Measurements from ENCODE around the gene TRPM6. TPM values are rescaled to one million over a fixed set of nuclear protein-coding genes. Genes with fewer than 3 reads are reported as not detected.

The TRPM6 gene
- total and polyA plus RNA-seq, 3 donors from 2014 or later: 2.8 to 6.7 (median 4.2) TPM

DNA sequence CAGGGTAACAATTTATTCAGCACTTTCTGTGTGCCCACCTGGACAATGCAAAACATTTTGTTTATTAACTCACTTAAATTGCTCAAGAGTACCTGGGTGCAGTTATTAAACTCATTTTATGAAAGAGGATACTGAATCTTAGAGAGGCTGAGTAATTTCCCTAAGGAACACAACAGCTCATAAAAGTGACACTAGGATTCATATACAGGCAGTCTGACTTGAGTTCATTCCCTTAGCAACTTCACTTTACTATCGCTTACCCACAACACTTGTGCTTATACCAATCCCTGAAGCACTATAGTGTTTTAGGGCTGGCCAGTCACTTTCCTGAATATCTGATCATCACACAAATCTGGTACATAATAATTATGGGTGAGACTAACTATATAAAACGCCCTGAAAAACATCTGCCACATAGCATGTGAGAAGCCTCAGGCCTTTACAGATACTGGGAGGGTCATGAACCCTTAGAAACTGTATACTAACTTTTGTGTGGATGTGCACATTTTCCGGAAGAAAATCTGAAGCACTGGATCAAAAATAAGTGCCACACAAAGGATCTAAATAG lies 11.3 kb downstream of the TRPM6 start:
- intact Hi-C loops (cut with DNase I; ENCODE audit: low total_unique reads): no loop called here
- no peak overlapping the region for H3K27ac ChIP-seq
- H3K4me1 ChIP-seq: no peaks in the 10 kb centered on the region
- H3K36me3 ChIP-seq (ENCODE audit: low read depth, missing control alignments): no peaks in the 10 kb centered on the region
- 83 to 91% methylated on average over 3 of the region's 3 CpGs for WGBS, 2 donors
- no peak for TF ChIP-seq POLR2A (IDR thresholded peaks at IDR 0.05)
- TF ChIP-seq, protein P1, sequence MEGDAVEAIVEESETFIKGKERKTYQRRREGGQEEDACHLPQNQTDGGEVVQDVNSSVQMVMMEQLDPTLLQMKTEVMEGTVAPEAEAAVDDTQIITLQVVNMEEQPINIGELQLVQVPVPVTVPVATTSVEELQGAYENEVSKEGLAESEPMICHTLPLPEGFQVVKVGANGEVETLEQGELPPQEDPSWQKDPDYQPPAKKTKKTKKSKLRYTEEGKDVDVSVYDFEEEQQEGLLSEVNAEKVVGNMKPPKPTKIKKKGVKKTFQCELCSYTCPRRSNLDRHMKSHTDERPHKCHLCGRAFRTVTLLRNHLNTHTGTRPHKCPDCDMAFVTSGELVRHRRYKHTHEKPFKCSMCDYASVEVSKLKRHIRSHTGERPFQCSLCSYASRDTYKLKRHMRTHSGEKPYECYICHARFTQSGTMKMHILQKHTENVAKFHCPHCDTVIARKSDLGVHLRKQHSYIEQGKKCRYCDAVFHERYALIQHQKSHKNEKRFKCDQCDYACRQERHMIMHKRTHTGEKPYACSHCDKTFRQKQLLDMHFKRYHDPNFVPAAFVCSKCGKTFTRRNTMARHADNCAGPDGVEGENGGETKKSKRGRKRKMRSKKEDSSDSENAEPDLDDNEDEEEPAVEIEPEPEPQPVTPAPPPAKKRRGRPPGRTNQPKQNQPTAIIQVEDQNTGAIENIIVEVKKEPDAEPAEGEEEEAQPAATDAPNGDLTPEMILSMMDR (IDR thresholded peaks at IDR 0.05): no peak
- no peak for DNase-seq
- H3K4me3 ChIP-seq: no peak overlapping the region
- no peaks in the 10 kb centered on the region for H3K9me3 ChIP-seq
- H3K27me3 ChIP-seq: no peaks in the 10 kb centered on the region

DNA sequence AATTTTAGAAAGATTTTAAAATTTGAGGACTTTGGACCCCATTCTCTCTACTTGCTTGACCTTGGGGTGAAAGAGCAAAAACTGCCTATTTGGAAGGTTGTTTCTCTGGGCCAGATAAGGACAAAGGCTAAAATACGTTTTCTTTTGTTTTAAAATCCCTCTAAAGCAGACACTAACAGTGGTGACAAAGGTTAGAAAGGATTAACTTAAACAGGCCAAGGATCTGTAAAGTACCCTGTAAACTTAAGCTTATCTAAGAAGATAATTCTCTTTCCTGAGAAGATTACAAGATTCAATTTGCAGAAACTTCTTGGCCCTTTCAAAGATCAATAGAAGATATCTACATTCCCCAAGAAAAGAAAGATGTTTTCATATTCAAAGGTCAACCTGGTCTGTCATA lies 12.1 kb downstream of the TRPM6 start:
- no peak for TF ChIP-seq POLR2A (IDR thresholded peaks at IDR 0.05)
- TF ChIP-seq, protein P1 (IDR thresholded peaks at IDR 0.05): no peak
- no peak overlapping the region for H3K4me3 ChIP-seq
- no peak for DNase-seq
- no peaks in the 10 kb centered on the region for H3K36me3 ChIP-seq (ENCODE audit: low read depth, missing control alignments)
- no peak overlapping the region for H3K27ac ChIP-seq
- intact Hi-C loops (cut with DNase I; ENCODE audit: low total_unique reads): no loop called here
- no peaks in the 10 kb centered on the region for H3K9me3 ChIP-seq
- H3K4me1 ChIP-seq: no peaks in the 10 kb centered on the region
- 70 to 72% methylated on average over 1 of the region's 1 CpG for WGBS, 2 donors
- H3K27me3 ChIP-seq: no peaks in the 10 kb centered on the region

DNA sequence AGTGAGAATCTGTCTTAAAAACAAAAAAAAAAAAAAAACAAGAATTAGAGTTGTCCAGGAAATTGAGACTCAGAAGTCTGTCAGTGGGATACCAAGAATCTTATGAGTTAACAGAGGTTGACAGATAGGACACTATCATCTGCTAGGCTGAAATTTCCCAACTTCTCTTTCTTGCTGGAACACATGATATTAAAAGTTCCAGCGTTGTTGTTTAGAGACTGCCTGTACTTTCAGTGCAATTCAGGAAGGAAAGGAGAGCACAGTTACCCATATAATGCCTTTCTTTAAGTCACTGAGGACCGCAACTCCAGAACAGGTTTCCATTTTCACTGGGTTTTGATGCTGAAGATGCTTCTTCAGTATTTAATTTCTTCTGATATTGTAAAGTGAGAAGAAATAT lies 13.5 kb downstream of the TRPM6 start:
- Histone ChIP-seq H3K27ac (no peak overlapping the region), H3K9me3 (no peaks in the 10 kb centered on the region), H3K4me1 (no peaks in the 10 kb centered on the region), H3K4me3 (no peak overlapping the region), H3K27me3 (no peaks in the 10 kb centered on the region), H3K36me3 (ENCODE audit: low read depth, missing control alignments) (no peaks in the 10 kb centered on the region)
- WGBS, 2 donors: 51 to 79% methylated on average over 2 of the region's 2 CpGs
- intact Hi-C loops (cut with DNase I; ENCODE audit: low total_unique reads): no loop called here
- no peak for DNase-seq
- TF ChIP-seq, protein P1 (IDR thresholded peaks at IDR 0.05): no peak
- TF ChIP-seq POLR2A (IDR thresholded peaks at IDR 0.05): no peak

DNA sequence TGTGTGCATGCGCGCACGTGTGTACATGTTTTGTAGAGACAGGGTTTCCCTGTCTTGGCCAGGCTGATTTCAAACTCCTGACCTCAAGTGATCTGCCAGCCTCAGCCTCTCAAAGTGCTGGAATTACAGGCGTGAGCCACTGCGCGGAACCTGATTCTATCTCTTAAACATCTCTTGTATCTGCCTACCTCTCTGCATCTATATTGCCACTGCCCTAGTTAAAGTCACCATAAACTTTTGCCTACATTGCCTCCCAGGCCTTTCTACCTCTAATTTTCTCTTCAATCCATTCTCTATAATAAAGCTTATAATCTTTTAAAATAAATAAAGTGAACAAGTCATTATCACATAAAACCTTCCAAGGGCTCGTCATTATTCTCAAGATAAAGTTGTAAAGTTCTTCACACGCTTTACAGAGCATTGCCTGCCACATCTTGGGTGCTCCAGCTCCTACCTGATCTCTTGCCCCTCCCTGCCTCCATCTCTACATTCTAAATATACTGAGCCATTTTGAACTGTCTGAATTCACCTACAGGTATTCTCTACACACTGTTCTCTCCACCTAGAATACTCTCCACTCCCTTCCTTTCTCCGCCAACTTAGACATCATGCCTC lies 15.0 kb downstream of the TRPM6 start:
- Histone ChIP-seq H3K9me3 (no peaks in the 10 kb centered on the region), H3K36me3 (ENCODE audit: low read depth, missing control alignments) (no peaks in the 10 kb centered on the region), H3K27me3 (no peaks in the 10 kb centered on the region), H3K4me1 (no peaks in the 10 kb centered on the region), H3K4me3 (no peak overlapping the region), H3K27ac (no peak overlapping the region)
- TF ChIP-seq, protein P1 (IDR thresholded peaks at IDR 0.05): no peak
- no peak for TF ChIP-seq POLR2A (IDR thresholded peaks at IDR 0.05)
- DNase-seq: no peak
- intact Hi-C loops (cut with DNase I; ENCODE audit: low total_unique reads): no loop called here
- 81 to 84% methylated on average over 9 of the region's 9 CpGs for WGBS, 2 donors

DNA sequence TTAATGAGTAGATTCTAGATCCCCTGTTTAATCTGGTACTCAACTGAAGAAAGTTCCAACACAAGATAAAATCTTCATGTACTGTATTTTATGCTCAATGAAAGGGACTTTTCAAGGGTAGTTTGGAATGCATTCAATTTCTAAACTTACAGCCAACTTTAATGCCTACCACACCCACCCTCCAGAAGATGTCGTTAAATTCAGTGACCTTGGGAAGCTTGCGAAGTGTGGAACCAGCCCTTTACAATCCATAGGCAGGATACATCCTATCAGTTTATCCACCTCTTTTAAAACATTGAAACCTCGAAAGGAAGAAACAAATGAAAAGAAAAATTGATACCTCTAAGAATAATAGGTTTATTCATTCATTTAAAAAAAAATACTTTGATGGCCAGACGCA lies 20.2 kb downstream of the TRPM6 start:
- H3K4me1 ChIP-seq: no peaks in the 10 kb centered on the region
- no peaks in the 10 kb centered on the region for H3K36me3 ChIP-seq (ENCODE audit: low read depth, missing control alignments)
- DNase-seq: no peak
- WGBS, 2 donors: 59 to 63% methylated on average over 4 of the region's 4 CpGs
- no peak overlapping the region for H3K4me3 ChIP-seq
- no peaks in the 10 kb centered on the region for H3K9me3 ChIP-seq
- no peak overlapping the region for H3K27ac ChIP-seq
- H3K27me3 ChIP-seq: no peaks in the 10 kb centered on the region
- no peak for TF ChIP-seq POLR2A (IDR thresholded peaks at IDR 0.05)
- TF ChIP-seq, protein P1 (IDR thresholded peaks at IDR 0.05): no peak
- intact Hi-C loops (cut with DNase I; ENCODE audit: low total_unique reads): no loop called here

All from testis (tissue), 3 donors.